Fibroblast of skin of left quadriceps (primary cell): ENCODE data around the gene PBX3.

Source experiments
- DNase-seq, 2 experiments: peaks; one replicate each; pipeline ENCODE4 v3.0.0-alpha.2; 2013; ENCODE audit warnings: low read depth in 2 of 2

PBX3 gene

GRCh38 chr9:125995006-125995405, 247.8 kb downstream of the PBX3 start:
- no peak for DNase-seq

GRCh38 chr9:125995706-125996105, 248.5 kb downstream of the PBX3 start:
- no peak for DNase-seq

GRCh38 chr9:125996791-125997190, 249.6 kb downstream of the PBX3 start:
- DNase-seq = no peak

GRCh38 chr9:125997196-125997823, 250.1 kb downstream of the PBX3 start:
- DNase-seq = no peak

GRCh38 chr9:125998837-125999503, 251.8 kb downstream of the PBX3 start:
- no peak for DNase-seq

- DNase-seq = no peak
Observed at GRCh38 chr9:125999504-125999881, 252.3 kb downstream of the PBX3 start.

- DNase-seq = no peak
Observed at GRCh38 chr9:126000256-126000655, 253.1 kb downstream of the PBX3 start.

GRCh38 chr9:126000731-126001580, 253.8 kb downstream of the PBX3 start:
- no peak for DNase-seq

- DNase-seq = no peak
Observed at GRCh38 chr9:126001581-126002225, 254.5 kb downstream of the PBX3 start.

GRCh38 chr9:126002476-126003350, 255.5 kb downstream of the PBX3 start:
- DNase-seq = no peak

GRCh38 chr9:126009047-126009446, 261.9 kb downstream of the PBX3 start:
- DNase-seq = no peak

- no peak for DNase-seq
Observed at GRCh38 chr9:126014726-126015125, 267.6 kb downstream of the PBX3 start.

- DNase-seq = no peak
Observed at GRCh38 chr9:126015424-126015823, 268.3 kb downstream of the PBX3 start.

GRCh38 chr9:126016579-126017290, 269.6 kb downstream of the PBX3 start:
- DNase-seq = no peak
